HG03175 (cell line): ENCODE data around the gene POTEF.
A peak's percentile ranks its signal among the peaks of the same experiment; 100 is the strongest.
"Not testable (repeated sequence)": the region's sequence is repeated elsewhere in the genome, so short reads cannot be mapped to it uniquely, and the experiment has no call there.

ENCODE experiments used
- ATAC-seq: cut with Tn5 transposase; IDR thresholded peaks from one replicate; pipeline ENCODE4 v1.9.1; 2021; ENCODE audit warnings: mild to moderate bottlenecking, moderate library complexity; ENCODE audit not compliant: unreplicated experiment

The POTEF gene

DNA sequence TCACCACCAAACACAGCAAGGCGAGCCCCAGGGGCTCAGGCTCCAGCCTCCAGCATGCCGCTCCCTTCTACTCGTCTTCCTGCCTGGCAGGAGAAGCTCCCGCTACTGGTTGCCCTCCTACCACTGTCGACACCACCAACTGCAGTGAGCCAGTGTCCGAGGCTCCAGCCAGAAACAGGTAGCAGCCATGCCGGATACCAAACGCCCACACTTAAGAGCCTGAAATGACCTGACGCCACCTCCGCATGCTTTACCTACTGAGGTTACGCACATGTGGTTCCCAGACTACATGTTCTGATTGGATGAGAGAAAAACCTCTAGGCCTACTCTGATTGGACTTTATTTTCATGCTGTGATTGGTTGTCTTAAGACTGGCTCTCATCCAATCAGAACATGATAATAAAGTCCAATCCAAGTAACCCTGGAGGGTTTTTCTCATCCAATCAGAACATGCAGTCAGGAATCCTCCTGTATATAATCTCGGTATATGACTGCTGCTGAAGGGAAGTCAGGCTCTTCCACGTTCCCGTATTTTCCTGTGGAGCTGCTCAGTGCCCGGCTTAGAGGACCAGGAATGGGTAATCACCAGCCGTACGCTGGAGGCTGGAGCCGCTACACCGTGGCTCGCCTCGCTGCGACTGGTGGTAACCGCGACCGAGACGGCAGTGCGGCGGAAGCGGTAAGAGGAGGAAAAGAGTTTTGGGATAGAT lies at the start of gene POTEF:
Gene POTEF (minus strand): TSS at position 103 of the 710 bp plus-strand sequence. CDS start 8,707 bp downstream, outside the sequence.
- not testable (repeated sequence) for ATAC-seq

DNA sequence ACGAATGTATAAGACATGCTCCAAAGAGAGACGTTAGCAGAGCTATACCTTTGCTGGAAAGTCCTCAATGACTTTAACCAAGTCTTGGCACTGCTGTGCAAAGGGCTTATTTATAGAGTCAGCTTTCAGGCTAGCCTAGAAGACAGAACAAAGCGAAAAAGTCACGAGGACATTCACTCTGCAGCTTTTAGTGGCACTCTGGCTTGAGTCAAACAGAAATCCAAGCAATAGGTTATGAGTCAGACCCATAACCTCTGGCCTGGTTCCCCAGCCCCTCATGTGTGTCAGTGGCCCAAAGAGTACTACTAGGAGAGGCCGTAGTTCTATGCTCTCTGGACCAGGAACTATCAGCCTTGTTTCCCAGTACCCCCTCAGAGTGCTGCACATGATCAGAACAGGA lies 45.8 kb upstream of the POTEF start:
- ATAC-seq, result not testable (repeated sequence)

GRCh38 chr2:130169896-130170295 lies 40.9 kb upstream of the POTEF start:
- ATAC-seq, result no peak

GRCh38 chr2:130169163-130169562 lies 40.1 kb upstream of the POTEF start:
- ATAC-seq, result not testable (repeated sequence)

GRCh38 chr2:130166611-130167010 lies 37.6 kb upstream of the POTEF start:
- ATAC-seq, result not testable (repeated sequence)

- ATAC-seq, result no peak
These were observed 36.4 kb upstream of the POTEF start for GRCh38 chr2:130165293-130166016.

- no peak for ATAC-seq
These were observed 33.9 kb upstream of the POTEF start for GRCh38 chr2:130162968-130163367.

- not testable (repeated sequence) for ATAC-seq
These were observed 33.5 kb upstream of the POTEF start for GRCh38 chr2:130162486-130162885.

- ATAC-seq, result not testable (repeated sequence)
These were observed 32.0 kb upstream of the POTEF start for GRCh38 chr2:130160838-130161705.

DNA sequence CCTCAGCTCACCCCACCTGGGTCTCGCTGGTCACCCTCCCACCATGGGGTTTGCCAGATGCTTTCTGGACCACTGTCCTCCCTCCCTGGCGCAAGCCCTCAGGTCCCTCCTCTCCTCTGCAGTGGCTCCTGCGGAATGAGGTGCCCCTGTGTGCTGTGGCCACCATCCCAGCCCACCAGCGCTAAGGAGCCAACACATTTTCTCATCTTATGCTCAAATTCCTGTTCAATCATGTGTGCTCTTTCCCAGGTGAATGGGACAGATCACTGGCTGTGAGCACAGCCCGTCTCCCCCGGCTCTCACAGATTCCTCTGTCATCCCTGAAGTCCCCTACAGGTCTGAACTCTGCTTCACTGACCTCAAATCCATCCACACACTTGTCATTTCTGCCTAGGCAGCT lies 31.1 kb upstream of the POTEF start:
- ATAC-seq, result no peak

DNA sequence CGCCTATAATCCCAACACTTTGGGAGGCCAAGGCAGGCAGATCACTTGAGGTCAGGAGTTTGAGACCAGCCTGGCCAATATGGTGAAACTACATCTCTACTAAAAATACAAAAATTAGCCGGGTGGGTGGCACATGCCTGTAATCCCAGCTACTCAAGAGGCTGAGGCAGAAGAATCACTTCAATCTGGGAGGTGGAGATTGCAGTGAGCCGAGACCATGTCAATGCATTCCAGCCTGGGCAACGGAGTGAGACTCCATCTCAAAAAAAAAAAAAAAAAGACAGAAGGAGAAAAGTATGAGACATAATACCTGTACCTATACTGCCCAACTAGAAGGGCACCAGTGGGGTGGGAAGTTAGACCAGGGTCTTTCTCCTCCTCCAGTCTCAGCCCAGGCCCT lies 30.4 kb upstream of the POTEF start:
- not testable (repeated sequence) for ATAC-seq

DNA sequence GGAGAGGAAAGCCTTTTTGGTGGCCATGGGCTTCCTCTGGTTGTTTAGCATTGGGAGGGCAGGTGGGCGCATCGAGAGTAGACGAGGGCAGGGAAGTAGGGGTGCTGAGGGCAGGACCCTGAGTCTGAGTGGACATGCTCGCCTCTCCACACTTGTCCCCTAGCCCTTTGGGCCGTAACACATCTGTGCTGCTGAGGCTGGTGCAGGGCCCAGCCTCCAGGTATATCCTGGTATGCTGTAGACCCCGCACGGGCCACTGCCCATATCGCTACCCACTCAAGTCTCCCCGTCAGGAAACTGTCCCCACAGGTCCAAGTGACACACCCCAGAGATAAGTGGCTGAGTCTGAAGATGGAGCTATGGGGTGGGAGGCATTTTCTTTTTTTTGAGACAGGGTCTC lies 29.6 kb upstream of the POTEF start:
- ATAC-seq, result no peak

DNA sequence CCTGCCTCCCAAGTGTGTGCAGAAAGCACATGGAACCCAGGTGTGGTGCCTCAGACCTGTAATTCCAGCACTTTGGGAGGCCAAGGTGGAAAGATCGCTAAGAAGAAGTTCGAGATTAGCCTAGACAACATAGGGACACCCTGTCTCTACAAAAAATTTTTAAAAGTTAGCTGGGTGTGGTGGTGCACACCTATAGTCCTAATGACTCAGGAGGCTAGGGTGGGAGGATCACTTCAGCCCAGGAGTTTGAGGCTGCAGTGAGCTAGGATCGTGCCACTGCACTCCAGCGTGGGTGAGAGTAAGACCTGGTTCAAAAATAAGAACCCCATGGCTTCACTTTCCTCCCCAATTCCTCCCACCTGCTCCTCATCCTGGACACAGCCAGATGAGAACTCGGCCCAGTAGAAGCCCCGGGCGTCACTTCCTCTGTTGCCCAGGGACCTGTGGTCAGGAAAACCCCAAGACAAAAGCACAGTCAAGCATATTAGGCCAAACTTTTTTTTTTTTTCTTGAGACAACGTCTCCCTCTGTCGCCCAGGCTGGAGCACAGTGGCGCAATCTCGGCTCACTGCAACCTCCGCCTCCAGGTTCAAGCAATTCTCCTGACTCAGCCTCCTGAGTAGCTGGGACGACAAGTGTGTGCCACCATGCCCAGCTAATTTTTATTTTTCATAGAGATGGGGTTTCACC lies 28.9 kb upstream of the POTEF start:
- ATAC-seq, result peak; percentile 83

DNA sequence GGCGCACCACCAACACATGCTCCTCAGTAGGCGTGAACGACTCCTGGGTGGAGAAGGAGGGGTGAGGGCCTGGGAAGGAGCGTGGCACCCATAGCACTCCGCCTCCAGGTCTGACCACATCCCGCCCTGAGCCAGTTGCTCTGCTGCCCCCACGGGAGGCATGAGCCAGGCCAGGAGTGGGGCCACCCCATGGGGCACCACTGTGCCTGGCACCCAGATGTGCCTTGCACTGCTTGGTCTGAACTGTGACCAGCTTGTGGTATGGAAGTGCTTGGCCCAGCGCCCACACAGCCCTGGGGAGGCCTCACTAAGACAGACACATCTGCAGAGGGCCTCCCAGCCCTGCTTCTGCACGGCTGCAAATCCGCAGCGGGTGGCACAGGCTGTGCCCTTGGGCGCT lies 28.3 kb upstream of the POTEF start:
- ATAC-seq, result peak; percentile 49

DNA sequence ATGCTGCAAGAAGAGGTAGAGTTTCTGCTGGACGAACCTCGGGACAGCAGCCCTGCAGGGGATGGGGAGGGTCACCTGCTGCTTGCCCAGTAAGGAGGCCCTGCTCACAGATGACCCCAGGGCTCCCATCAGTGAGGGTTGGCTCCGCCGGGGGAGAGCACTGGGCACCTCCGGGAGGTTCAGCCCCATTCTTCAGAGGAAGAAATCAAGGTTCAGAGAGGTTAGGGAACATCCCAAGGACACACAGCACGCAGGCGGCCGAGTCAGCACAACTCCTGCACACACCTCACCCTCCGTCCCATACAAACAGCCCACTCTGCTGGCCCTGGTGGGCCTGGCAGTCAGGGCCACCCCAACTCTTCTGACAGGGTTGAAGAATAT lies 27.6 kb upstream of the POTEF start:
- ATAC-seq, result no peak

- ATAC-seq, result not testable (repeated sequence)
These were observed 27.1 kb upstream of the POTEF start for GRCh38 chr2:130155956-130156623.

DNA sequence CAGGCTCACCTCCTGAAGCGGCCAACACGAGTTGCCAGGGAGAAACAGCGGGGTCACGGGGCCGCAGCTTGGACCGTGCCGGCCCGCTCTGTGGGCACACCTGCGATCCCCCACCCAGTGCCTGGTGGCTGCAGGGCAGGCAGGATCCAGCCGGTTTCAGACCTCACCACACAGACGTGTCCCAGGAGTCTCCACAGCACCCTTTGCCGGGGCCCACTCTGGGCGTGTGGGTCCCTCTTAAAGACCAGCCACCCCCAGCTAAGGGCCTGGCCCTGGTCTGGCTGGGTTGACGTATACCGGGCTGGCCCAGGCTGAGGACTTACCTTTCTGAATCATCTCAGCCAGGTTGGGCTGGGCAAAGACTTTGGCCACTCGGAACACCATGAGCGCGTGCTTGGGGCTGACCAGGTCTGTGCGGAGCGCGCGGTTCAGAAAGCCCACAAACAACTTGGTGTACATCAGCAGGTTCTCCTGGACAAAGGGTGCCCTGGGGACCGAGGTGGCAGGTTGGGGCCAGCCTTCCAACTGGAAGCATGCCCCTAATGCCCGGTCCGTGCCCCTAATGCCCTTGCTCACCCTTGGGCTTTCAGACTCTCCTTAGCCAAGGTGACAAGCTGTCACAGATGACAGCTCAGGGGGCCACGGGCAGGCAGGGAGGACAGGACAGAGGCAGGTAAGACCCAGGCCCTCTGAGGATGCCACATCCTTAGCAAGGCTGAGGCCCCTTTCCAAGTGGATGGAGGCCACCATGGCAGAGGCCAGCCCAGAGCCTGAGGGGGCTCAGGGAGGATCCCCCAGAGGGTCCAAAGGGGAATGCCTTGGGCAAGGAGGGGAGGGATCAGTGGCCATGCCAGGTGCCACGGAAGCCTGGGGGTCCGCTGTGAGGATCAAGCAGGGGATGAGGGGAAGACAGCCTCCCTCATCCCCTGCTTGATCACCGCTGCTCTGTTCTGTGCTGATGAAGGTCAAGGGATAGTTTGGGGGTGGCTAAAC lies 26.0 kb upstream of the POTEF start:
- ATAC-seq, result no peak

DNA sequence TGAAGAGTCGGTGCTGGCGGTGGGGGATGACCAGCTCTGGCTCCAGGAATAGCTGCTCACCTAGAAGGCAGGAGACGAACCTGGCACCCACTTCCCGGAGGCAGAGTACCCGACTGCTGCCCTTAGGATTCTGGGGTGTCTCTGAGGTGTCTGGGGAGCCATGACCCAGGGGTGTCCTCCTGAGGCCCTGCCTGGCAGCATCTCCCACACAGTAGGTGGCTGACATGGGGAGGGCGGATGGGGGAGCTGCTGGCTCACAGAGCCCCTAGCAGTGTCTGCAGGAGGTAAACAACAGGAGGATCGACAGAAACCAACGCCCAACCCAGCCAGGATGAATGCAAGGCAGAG lies 25.4 kb upstream of the POTEF start:
- not testable (repeated sequence) for ATAC-seq
